GM12878 (cell line): ENCODE results near the gene PRDM1. TPM values are rescaled to one million over a fixed set of nuclear protein-coding genes. Genes with fewer than 3 reads are reported as not detected.

ENCODE experiments used
- CREM ChIP-seq: IDR thresholded peaks from 2 replicates; pipeline ENCODE4 v1.6.1; 2014; ENCODE audit warnings: antibody characterized with exemption, low read depth
- GABPA ChIP-seq: IDR thresholded peaks from 2 replicates; pipeline ENCODE4 v1.6.1; 2014; ENCODE audit warnings: antibody characterized with exemption, low read depth, mild to moderate bottlenecking, inconsistent platforms
- IKZF2 ChIP-seq, 2 experiments: fragments of 450-650 bp; IDR thresholded peaks; 2 replicates each; pipeline ENCODE4 v1.6.1; 2017; ENCODE audit warnings: mild to moderate bottlenecking in 2 of 2, moderate library complexity in 2 of 2
- NR2C2 ChIP-seq: IDR thresholded peaks from 2 replicates; pipeline ENCODE4 v1.6.1; 2011; ENCODE audit warnings: borderline replicate concordance, low read depth; ENCODE audit not compliant: control insufficient read depth, insufficient read length
- PAX5 ChIP-seq: IDR thresholded peaks from 2 replicates; pipeline ENCODE4 v1.6.1; 2011; ENCODE audit warnings: low read depth, low read length, borderline replicate concordance
- SMAD5 ChIP-seq: IDR thresholded peaks from 2 replicates; pipeline ENCODE4 v1.6.1; 2016; ENCODE audit warnings: antibody characterized with exemption, low read depth
- SMC3 ChIP-seq: IDR thresholded peaks from 2 replicates; pipeline ENCODE4 v1.6.1; 2011; ENCODE audit warnings: low read length, improper control_type of control experiment, borderline replicate concordance
- ZBTB4 ChIP-seq: fragments of 450-650 bp; formaldehyde crosslinking; IDR thresholded peaks from 2 replicates; pipeline ENCODE4 v1.4.0; 2022; ENCODE audit warnings: mild to moderate bottlenecking, moderate library complexity
- ZNF384 ChIP-seq: IDR thresholded peaks from 2 replicates; pipeline ENCODE4 v1.6.1; 2012; ENCODE audit warnings: low read depth, mild to moderate bottlenecking, low read length, improper control_type of control experiment, borderline replicate concordance
- ZNF592 ChIP-seq: fragments of 450-650 bp; IDR thresholded peaks from 2 replicates; pipeline ENCODE4 v1.6.1; 2017; ENCODE audit warnings: mild to moderate bottlenecking, moderate library complexity
- polyA plus RNA-seq, 11 experiments: library from polyadenylated mRNA; depleted of rRNA in 4 of 11; unstranded in 6 of 11; stranded (reverse) in 5 of 11; fragments of >200 nt; fragmentation: Nextera tagmentation in 4 of 11; fragmentation: Illumina TruSeq in 1 of 11; extraction: Ambion mirVana in 4 of 11; extraction: Trizol in 1 of 11; gene quantifications; 1 replicate in 1 of 11; 2 replicates in 10 of 11; pipeline versions ENCODE4 v1.2.1 to v1.2.3, GENCODE V29; 2011 to 2016; ENCODE audit warnings: inconsistent platforms in 2 of 11, missing spikeins in 2 of 11, low read depth in 1 of 11
- total RNA-seq, 4 experiments: library from RNA; depleted of rRNA in 3 of 4; stranded (reverse); fragments of >200 nt in 3 of 4; fragmentation: Illumina TruSeq in 1 of 4; extraction: Trizol in 1 of 4; gene quantifications; 2 replicates each; pipeline versions ENCODE4 v1.2.1 to v1.2.3, GENCODE V29; 2013 to 2021

PRDM1 gene
- total and polyA plus RNA-seq, 10 of the 15 experiments (the other 5 are each of a cell fraction or from before 2014, with no cell fraction given), result 1.9 to 15.8 (median 4.1) TPM

- TF ChIP-seq ZNF384 (no peak), SMAD5 (no peak), PAX5 (0 out of 2 replicates have a peak, but pooled peaks have one; percentile 42), CREM (no peak), ZBTB4 (CRISPR knock-in tag) (no peak), ZNF592 (no peak), SMC3 (no peak), IKZF2 (IDR thresholded peaks at IDR 0.05) (peak; percentile 87), NR2C2 (no peak), GABPA (0 out of 2 replicates have a peak, but pooled peaks have one; percentile 25)
Observed at GRCh38 chr6:106125925-106126435, 39.8 kb downstream of the PRDM1 start (continued).
